Activated T-helper 1 cell treated with anti-CD3 and anti-CD28 coated beads, Interleukin-2, amount 50 U/mL, for 16 hours (primary cell): Measurements from ENCODE around the gene CNNM2.

Experiments used
- DNase-seq, 2 donors: peaks; one replicate each; pipeline ENCODE4 v3.0.0-alpha.2; 2020; ENCODE audit warnings: low read depth in 1 of 2, low spot score in 1 of 2

Gene CNNM2

GRCh38 chr10:102917962-102918816 is at the start of gene CNNM2:
Gene CNNM2, plus strand, starts transcription at chr10:102918294. Its CDS starts 187 bp downstream, at chr10:102918481.
- DNase-seq, result peak; percentile 98 to 99

GRCh38 chr10:102868911-102869257 is 49.2 kb upstream of the CNNM2 start:
- DNase-seq, result no peak

- no peak for DNase-seq
These were observed 48.6 kb upstream of the CNNM2 start, which contains the start of gene AS3MT for GRCh38 chr10:102869258-102870198. Gene AS3MT, plus strand, starts transcription at chr10:102869470. Its CDS starts 123 bp downstream, at chr10:102869593.

GRCh38 chr10:102870221-102870620 is 47.9 kb upstream of the CNNM2 start:
- no peak for DNase-seq

- no peak for DNase-seq
These were observed 45.9 kb upstream of the CNNM2 start for GRCh38 chr10:102872163-102872562.

GRCh38 chr10:102876747-102877153 is 41.3 kb upstream of the CNNM2 start:
- DNase-seq, result no peak

- DNase-seq, result no peak
These were observed 39.5 kb upstream of the CNNM2 start for GRCh38 chr10:102878629-102879028.

GRCh38 chr10:102880256-102880655 is 37.8 kb upstream of the CNNM2 start:
- no peak for DNase-seq

- no peak for DNase-seq
These were observed 30.0 kb upstream of the CNNM2 start for GRCh38 chr10:102888048-102888447.

GRCh38 chr10:102894466-102895213 is 23.5 kb upstream of the CNNM2 start:
- DNase-seq, result no peak

GRCh38 chr10:102900006-102900405 is 18.1 kb upstream of the CNNM2 start:
- no peak for DNase-seq

- no peak for DNase-seq
These were observed 13.7 kb upstream of the CNNM2 start for GRCh38 chr10:102904346-102904745.

GRCh38 chr10:102906507-102906906 is 11.6 kb upstream of the CNNM2 start:
- DNase-seq, result no peak

- DNase-seq, result no peak
These were observed 3.3 kb upstream of the CNNM2 start for GRCh38 chr10:102914781-102915180.

GRCh38 chr10:102916173-102916572 is 1.9 kb upstream of the CNNM2 start:
- DNase-seq, result no peak

GRCh38 chr10:102917314-102917961 is 656 bp upstream of the CNNM2 start:
- peak; percentile 68 to 73 for DNase-seq

- DNase-seq, result peak in 1 of 2 donors; percentile 11
These were observed 737 bp downstream of the CNNM2 start for GRCh38 chr10:102918817-102919245.

- DNase-seq, result no peak
These were observed 1.3 kb downstream of the CNNM2 start for GRCh38 chr10:102919246-102919959.

- no peak for DNase-seq
These were observed 2.1 kb downstream of the CNNM2 start for GRCh38 chr10:102919992-102920739.
